ENCODE data around the gene CABP4.
"Not testable (repeated sequence)": the region's sequence is repeated elsewhere in the genome, so short reads cannot be mapped to it uniquely, and the experiment has no call there.

The CABP4 gene

DNA sequence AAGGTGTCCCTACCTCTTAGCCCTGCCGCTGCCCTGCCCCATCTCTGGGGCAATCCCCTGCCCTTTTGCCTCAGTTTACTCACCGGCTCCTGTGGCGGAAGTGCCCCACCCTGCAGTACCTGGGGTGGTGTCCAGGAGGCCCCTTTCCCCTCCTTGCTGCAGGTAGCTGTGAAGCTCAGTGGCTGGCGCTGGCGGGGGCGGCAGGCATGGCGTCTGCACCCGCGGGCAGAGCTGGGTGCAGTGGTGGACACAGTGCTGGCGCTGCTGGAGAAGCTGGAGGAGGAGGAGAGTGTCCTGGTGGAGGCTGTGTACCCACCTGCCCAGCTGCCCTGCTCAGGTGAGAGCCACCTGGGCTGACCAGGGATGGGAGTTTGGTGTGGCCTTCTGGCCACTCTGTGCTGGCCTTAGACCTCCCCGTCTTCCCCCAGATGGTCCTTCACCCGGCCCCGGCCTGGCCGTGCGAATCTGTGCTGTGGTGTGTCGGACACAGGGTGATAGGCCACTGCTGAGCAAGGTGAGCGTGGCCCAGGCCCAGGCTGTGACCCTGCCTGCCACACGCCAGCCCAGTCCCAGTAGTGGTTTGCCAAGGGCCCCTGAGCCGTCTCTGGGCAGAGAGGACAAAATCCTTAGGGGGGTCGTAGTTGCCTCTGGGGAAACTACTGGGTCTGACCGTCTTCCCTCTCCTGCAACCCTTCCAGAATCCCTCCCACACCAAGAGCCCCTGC is 35.7 kb upstream of the CABP4 start:
- DNase-seq (ENCODE audit: low read depth), result no peak

DNA sequence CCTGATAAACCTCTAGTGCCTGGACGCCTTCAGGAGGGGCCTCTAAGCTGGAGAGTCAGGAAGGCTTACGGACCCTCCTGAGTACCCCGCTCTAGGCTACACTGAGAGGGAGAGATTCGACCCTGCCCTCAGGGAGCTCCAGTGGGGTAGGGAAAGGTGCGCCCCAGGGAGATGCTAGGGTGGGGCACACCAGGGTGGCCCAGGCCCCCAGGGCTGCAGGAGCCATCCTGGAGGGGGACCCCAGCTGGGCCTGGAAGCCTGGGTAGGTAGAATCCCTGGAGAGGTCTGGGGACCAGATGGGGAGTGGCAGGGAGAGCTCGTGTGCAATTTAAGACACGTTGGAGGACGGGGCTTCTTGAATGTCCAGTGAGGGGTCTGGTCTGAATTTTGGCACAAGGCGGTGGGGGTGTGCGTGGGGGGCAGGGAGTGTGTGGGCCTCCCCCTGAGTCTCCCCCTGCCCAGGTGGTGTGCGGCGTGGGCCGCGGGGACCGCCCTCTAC is 35.0 kb upstream of the CABP4 start:
- DNase-seq (ENCODE audit: low read depth), result no peak

DNA sequence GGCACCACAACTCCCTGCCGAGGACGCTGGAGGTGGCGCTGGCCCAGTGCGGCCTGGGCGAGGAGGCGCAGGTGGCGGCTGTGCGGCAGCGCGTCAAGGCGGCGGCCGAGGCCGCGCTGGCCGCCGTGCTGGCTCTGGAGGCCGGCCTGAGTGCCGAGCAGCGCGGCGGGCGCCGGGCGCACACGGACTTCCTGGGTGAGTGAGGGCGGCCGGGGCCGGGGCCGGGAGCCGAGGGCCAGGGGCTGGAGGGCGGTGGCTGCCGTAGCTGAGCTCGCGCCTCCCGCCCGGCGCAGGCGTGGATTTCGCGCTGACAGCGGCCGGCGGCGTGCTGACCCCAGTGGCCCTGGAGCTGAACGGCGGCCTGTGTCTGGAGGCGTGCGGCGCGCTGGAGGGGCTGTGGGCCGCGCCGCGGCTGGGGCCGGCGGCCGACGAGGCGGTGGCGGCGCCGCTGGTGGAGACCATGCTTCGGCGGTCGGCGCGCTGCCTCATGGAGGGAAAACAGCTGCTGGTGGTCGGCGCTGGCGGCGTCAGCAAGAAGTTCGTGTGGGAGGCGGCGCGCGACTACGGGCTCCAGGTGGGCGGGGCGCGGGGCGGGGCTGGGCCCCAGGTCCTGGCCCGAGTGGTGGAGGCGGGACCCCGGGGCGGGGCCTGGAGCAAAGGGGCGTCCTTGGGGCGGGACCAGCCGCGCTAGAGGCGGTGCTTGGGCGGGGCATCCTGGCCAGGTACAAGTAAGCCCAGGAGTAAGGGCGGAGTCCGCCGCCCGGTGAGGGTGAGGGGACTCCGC is 34.3 kb upstream of the CABP4 start:
- DNase-seq (ENCODE audit: low read depth), result peak; percentile 76

DNA sequence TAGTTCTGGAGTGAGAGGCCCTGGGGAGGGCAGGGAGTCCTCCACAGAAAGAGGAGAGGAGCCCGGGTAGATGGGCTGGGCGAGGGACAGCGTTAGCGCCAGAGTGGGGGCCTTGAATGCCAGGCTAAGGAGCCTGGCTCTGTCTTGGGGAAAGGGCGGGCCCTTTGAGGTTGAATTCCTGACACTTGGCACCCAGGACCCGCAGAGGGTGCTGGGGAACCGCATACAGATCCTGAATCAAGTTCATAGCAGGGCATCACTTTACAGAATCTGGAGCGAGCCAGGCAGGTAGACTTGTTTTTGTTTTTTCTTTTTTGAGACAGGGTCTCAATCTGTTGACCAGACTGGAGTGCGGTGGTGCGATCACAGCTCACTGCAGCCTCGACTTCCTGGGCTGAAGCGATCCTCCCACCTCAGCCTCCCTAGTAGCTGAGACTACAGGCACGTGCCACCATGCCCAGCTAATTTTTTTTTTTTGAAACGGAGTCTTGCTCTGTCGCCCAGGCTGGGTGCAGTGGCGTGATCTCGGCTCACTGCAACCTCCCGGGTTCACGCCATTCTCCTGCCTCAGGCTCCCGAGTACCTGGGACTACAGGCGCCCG is 33.6 kb upstream of the CABP4 start:
- no peak for DNase-seq (ENCODE audit: low read depth)

DNA sequence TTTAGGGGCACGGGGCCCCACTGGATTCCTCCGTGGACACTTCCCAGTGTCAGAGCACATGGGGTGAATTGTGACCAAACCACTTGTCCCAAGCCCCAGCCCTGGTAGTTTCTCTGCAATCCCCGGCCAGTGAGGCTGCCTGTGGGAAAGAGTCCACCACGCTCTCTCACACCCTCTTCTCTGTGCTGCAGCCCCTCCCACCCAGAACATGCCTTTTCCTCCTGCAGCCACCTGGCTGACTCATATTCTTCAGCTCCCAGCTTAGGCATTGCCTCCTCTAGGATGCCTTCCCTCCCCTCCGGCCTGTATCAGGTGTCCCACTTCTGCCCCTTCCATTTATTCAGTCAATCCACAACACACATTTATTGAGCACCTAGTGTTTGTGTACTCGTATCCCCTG is 32.3 kb upstream of the CABP4 start:
- no peak for DNase-seq (ENCODE audit: low read depth)

DNA sequence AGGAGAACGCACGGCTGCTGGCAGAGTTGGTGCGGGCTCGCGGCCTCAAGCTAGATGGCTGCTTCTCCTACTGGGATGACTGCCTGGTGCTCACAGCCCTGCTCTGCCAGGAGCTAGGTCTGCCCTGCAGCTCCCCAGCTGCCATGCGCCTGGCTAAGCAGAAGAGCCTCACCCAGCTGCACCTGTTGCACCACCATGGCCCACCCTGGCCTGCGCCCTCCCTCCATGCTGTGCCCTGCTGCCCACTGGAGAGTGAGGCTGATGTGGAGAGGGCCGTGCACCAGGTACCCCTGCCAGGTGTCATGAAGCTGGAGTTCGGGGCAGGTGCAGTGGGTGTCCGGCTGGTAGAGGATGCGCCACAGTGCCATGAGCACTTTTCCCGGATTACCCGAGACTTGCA is 31.7 kb upstream of the CABP4 start:
- no peak for DNase-seq (ENCODE audit: low read depth)

DNA sequence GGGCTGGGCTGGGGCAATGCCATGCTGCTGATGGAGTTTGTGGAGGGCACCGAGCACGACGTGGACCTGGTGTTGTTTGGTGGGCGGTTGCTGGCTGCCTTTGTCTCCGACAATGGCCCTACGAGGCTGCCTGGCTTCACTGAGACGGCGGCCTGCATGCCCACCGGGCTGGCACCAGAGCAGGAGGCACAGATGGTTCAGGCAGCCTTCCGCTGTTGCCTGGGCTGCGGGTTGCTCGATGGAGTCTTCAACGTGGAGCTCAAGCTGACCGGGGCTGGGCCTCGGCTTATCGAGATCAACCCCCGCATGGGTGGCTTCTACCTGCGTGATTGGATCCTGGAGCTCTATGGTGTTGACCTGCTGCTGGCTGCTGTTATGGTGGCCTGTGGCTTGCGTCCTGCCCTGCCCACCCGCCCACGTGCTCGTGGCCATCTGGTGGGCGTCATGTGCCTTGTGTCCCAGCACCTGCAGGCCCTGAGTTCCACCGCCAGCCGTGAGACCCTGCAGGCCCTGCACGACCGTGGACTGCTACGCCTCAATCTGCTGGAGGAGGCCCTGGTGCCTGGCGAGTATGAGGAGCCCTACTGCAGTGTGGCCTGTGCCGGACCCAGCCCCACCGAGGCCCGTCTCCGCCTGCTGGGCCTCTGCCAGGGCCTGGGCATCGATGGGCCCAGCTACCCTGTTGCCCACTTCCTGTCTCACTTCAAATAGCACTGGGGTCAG is 31.1 kb upstream of the CABP4 start:
- DNase-seq (ENCODE audit: low read depth), result no peak

DNA sequence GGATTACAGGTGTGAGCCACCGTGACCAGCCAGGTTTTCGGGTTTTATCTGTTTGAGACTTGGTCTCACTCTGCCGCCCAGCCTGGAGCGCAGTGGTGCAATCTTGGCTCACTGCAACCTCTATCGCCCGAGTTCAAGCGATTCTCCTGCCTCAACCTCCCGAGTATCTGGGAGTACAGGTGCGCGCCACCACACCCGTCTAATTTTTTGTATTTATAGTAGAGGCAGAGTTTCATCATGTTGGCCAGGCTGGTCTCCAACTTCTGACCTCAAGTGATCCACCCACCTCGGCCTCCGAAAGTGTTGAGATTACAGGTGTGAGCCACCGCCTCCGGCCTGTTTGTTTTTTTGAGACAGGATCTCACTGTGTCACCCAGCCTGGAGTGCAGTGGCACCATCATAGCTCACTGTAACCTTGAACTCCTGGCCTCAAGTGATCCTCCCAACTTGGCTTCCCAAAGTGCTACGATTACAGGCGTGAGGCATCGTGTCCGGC is 27.7 kb upstream of the CABP4 start:
- DNase-seq (ENCODE audit: low read depth), result not testable (repeated sequence)

DNA sequence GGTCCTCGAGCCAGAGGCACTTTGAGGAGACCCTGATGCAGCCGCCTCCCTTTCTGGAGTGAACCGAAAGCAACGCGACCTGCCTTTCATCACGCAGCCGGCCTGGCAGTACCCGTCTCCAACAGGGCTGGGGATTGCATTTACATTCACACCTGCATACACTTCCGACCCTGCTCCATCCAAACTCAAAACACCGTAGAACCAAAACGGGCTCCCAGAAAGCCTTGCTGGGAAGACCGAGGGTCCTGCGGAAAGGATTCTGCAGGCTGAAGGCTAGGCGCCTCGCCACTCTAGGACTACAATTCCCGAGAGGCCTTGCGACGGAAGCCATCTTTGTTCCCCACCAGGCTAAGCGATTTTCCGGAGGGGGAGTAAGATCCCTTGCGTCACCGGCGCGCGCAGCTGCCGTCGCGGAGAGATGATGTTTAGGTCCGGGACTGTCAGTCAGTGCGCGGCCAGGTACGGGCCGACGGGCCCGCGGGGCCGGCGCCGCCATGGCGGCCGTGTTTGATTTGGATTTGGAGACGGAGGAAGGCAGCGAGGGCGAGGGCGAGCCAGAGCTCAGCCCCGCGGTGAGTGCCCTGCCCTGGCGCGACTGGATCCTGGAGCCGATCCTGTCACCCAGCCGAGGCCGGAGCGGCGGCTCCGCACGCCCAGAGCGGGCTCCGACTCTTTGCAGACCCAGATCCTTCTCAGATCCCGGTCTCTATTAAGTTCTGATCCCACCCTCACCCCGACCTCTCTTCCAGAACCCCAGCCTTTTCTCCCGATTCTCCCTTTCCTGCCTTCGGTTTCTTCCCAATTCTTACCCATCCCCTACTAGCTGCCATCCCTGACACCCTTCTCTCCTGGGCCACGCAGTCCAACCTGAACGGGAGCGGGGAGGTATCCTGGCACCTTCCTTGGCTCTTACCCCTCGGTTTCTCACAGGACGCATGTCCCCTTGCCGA is 26.8 kb upstream of the CABP4 start, which contains the start of gene RPS6KB2:
RPS6KB2 (plus strand) TSS at position 443 of the 950 bp plus-strand sequence; CDS start at position 495, 52 bp downstream.
- DNase-seq (ENCODE audit: low read depth), result peak; percentile 95

DNA sequence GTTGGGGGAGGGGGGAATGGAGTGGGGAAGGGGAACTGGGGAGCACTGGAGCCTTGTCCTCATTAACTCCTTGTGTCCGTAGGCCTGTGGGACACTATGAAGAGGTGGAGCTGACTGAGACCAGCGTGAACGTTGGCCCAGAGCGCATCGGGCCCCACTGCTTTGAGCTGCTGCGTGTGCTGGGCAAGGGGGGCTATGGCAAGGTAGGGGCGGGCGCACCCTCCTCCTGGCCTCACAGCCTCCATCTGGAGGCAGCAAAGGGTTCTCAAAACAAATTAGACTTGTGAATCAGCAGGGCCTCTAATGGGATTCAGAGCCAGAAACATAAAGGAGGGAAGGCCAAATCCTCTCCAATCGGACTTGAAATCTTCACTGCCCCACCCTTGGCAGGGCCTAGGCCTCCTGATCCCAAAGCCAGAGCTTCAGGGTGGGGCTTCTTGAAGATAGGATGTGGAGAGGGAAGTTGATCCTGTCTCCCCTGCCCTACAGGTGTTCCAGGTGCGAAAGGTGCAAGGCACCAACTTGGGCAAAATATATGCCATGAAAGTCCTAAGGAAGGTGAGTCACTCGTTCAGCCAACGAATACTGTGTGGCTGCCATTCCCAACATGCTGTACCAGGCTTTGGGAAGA is 26.0 kb upstream of the CABP4 start:
- no peak for DNase-seq (ENCODE audit: low read depth)

DNA sequence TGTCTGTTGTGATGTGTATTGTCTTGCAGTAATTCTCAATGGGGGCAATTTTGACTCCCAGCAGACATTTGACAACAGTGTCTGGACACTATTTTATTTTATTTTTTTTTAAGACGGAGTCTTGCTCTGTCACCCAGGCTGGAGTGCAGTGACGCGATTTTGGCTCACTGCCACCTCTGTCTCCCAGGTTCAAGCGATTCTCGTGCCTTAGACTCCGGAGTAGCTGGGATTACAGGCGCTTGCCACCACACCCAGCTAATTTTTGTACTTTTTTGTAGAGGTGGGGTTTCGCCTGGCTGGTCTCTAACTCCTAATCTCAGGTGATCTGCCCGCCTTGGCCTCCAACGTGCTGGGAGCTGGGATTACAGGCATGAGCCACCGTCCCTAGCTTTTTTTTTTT is 25.4 kb upstream of the CABP4 start:
- no peak for DNase-seq (ENCODE audit: low read depth)

DNA sequence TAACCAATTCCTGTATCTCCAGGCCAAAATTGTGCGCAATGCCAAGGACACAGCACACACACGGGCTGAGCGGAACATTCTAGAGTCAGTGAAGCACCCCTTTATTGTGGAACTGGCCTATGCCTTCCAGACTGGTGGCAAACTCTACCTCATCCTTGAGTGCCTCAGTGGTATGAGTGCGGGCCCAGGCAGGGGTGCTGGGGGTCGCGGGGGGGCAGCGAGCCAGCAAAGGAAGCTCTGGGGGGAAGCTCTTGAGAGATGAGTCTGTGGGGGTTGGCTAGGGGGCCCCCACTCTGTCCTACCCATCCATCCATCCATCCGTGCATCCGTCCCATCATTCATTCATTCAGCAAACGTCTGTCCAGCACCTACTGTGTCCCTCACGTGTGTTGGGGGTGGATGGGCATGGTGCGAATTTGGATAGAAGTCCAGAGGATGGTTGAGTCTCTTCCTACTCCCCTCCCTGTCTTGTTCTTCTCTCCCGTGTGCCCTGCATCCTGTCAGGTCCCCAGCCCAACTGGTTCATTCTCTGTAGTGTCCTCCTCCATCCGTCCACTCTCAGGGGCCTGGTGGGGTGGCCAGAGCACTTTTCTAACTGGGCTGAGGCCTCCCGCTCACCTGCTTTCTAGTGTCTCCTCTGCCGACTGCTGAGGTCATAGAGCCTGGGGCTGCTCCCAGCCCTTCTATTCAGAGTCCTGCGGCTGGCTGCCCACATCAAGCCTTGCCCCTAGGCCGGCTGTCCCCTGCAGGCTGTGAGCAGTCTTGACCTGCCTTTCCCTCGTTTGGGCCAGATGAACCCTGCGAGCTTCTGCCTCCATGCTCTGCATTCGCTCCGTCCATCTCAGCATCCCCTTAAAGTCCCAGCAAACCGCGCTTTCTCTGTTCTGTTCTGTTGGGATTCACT is 23.6 kb upstream of the CABP4 start:
- no peak for DNase-seq (ENCODE audit: low read depth)

DNA sequence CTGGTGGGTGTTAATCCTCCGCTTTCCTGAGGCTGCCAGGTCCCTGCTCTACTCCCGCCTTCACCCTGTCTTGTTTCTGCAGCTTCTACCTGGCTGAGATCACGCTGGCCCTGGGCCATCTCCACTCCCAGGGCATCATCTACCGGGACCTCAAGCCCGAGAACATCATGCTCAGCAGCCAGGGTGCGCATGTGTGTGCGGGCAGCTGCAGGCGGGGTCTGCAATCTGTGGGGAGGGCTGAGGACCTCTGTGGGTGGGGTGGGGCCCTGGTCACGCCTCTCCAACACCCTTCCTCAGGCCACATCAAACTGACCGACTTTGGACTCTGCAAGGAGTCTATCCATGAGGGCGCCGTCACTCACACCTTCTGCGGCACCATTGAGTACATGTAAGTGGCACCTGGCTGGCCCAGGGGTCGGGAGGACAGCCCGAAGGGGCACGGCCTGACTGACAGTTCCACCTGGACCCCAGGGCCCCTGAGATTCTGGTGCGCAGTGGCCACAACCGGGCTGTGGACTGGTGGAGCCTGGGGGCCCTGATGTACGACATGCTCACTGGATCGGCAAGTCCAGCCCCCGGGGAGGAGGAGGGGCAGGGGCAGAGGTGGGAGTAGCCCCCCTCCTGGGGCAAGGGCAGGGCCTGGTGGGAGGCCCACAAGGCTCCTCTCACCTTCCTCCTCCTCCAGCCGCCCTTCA is 22.4 kb upstream of the CABP4 start:
- no peak for DNase-seq (ENCODE audit: low read depth)

DNA sequence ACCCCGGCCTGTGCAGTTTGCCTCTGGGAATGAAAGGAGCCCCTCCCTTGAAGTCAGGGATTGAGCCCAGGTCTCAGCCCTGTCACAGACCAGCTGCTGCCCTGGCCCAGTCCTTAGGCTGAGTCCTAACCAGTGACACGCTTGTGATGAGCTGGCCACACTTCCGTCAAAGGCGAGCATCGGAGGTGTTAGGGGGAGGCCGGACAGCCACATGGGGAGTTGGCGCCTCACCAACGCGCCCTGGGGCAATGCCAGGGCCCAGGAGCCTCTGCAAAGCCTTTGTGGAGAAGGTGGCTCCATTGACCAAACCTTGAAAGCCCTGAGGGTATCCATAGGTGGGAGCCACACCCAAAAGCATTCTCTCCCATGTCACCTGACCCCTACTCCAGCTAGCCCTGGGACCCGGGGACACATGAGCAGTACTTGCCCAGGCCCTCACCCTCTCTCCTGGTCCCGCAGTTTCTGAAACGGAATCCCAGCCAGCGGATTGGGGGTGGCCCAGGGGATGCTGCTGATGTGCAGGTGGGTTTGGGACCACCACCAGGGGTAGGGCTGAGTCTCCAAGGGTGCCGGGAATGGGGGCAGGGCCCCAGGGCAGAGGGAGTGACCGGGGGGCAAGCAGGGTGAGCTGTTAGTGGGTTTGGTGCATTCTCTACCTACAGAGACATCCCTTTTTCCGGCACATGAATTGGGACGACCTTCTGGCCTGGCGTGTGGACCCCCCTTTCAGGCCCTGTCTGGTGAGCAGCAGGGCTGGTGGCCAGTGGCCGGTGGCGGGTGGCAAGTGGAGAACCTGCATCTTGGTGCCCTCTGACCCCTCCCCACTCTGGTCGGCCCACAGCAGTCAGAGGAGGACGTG is 21.4 kb upstream of the CABP4 start:
- no peak for DNase-seq (ENCODE audit: low read depth)

DNA sequence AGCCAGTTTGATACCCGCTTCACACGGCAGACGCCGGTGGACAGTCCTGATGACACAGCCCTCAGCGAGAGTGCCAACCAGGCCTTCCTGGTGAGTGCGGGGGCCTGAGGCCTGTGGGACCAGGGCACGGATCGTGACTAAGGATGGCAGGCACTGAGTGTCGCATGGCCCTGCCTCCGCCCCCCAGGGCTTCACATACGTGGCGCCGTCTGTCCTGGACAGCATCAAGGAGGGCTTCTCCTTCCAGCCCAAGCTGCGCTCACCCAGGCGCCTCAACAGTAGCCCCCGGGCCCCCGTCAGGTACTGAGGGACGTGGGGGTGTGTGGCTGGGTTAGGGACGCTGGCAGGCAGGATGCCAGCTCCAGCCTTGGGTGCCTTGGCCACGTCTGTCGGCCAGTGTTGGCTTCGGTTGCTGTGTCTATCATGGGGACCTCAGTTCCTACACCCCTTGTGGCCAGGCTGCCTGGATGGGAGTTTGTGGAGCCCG is 20.7 kb upstream of the CABP4 start:
- no peak for DNase-seq (ENCODE audit: low read depth)

DNA sequence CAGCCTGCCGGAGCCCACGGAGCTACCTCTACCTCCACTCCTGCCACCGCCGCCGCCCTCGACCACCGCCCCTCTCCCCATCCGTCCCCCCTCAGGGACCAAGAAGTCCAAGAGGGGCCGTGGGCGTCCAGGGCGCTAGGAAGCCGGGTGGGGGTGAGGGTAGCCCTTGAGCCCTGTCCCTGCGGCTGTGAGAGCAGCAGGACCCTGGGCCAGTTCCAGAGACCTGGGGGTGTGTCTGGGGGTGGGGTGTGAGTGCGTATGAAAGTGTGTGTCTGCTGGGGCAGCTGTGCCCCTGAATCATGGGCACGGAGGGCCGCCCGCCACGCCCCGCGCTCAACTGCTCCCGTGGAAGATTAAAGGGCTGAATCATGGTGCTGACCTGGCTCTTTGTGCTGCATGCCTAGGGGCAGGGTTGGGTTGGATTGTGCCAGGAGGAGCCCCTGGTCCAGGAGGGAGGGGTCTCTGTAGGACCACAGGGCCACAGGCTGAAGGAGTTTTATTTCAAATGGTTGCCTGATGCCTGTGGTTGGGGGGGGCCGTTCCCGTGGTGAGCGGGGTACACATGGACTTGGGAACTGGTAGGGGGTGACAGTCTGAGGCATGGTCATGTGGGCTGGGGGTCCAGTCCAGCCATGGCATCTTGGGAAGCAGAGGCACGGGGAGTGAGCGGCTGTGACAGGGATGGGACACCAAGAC is 20.0 kb upstream of the CABP4 start:
- no peak for DNase-seq (ENCODE audit: low read depth)
